ENCODE data around the gene TCTN3. TPM values are rescaled to one million over a fixed set of nuclear protein-coding genes. Genes with fewer than 3 reads are reported as not detected.
A peak's percentile ranks its signal among the peaks of the same experiment; 100 is the strongest.

The TCTN3 gene
- polyA plus RNA-seq, 1 of the 3 experiments (the other 2 are of a cell fraction): 39.5 TPM

- Histone ChIP-seq H2AFZ (ENCODE audit: low read depth) (no peak overlapping the region), H3K9me3 (no peaks in the 10 kb centered on the region), H3K9ac (no peak overlapping the region), H3K79me2 (ENCODE audit: insufficient read depth) (peaks cover 13% of the 10 kb centered on the region), H3K9me2 (no peaks in the 10 kb centered on the region), H3K4me1 (ENCODE audit: control insufficient read depth in 1 of 2, insufficient read depth in 2 of 2, low read depth in 1 of 2, low read length in 1 of 2) (peaks cover 0 to 7% of the 10 kb centered on the region in 2 experiments; a peak in 1 of 4 replicates), H4K20me1 (ENCODE audit: insufficient read depth) (no peaks in the 10 kb centered on the region), H3F3A (replicated peaks; ENCODE audit: insufficient read depth) (no peaks in the 10 kb centered on the region), H3K27me3 (ENCODE audit: insufficient read depth) (no peaks in the 10 kb centered on the region; the same call in 1 of the 2 replicates), H3K4me2 (no peak overlapping the region), H3K36me3 (replicated peaks in 1 of 2; ENCODE audit: control insufficient read depth in 1 of 2, insufficient read depth in 2 of 2, low read length in 1 of 2) (peaks cover 0 to under 1% of the 10 kb centered on the region in 2 experiments), H3K4me3 (ENCODE audit: low read depth in 2 of 2, low read length in 1 of 2) (no peak overlapping the region), H3K27ac (ENCODE audit: low read depth in 2 of 2, low read length in 1 of 2) (no peak overlapping the region)
- TF ChIP-seq JUND (IDR thresholded peaks at IDR 0.05) (no peak), RXRA (IDR thresholded peaks at IDR 0.05; ENCODE audit: borderline replicate concordance, low read depth) (no peak), POLR2AphosphoS5 (IDR thresholded peaks at IDR 0.05; ENCODE audit: low read depth, low read length) (no peak)
- DNase-seq: no peak
- CTCF ChIA-PET: no interaction called here
- 34% methylated on average over 3 of the region's 3 CpGs for WGBS (ENCODE audit: low lambda C conversion rate)
- POLR2A ChIA-PET: no interaction called here
These were observed 3.7 kb upstream of the TCTN3 start for GRCh38 chr10:95697429-95697828.

DNA sequence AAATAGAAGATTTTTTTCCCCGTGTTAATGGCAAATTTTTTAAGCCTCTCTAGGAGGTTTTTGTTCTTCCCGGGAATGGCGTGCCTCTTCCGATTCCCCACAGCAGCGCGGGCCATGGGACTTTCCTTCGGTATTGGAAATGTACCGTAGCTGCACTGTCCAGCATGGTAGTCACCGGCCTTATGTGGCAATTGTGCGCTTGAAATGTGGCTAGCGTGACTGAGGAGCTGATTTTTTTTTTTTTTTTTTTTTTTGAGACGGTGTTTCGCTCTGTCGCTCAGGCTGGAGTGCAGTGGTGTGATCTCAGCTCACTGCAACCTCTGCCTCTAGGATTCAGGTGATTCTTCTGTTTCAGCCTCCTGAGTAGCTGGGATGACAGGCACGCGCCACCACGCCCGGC lies 938 bp upstream of the TCTN3 start:
- H4K20me1 ChIP-seq (ENCODE audit: insufficient read depth): no peaks in the 10 kb centered on the region; the same call in 1 of the 2 replicates
- 91% methylated on average over 18 of the region's 18 CpGs for WGBS (ENCODE audit: low lambda C conversion rate)
- CTCF ChIA-PET: interaction anchor here (0.6 to 4.4 kb wide), 28 partner anchors 8 to 1360 kb away, joined by 3 to 50 read pairs (median 4); no protein-coding TSS in a partner anchor
- H3K9me2 ChIP-seq: no peaks in the 10 kb centered on the region
- no peaks in the 10 kb centered on the region for H3K9me3 ChIP-seq
- no peak overlapping the region for H3K27ac ChIP-seq (ENCODE audit: low read depth in 2 of 2, low read length in 1 of 2)
- H3K36me3 ChIP-seq (replicated peaks in 1 of 2; ENCODE audit: control insufficient read depth in 1 of 2, insufficient read depth in 2 of 2, low read length in 1 of 2): peaks cover 8 to 10% of the 10 kb centered on the region in 2 experiments
- no peak overlapping the region for H3K4me3 ChIP-seq (ENCODE audit: low read depth in 2 of 2, low read length in 1 of 2)
- H2AFZ ChIP-seq (ENCODE audit: low read depth): peak overlapping the region; percentile 64; the same call in 1 of the 2 replicates
- POLR2A ChIA-PET: no interaction called here
- H3K4me1 ChIP-seq (ENCODE audit: control insufficient read depth in 1 of 2, insufficient read depth in 2 of 2, low read depth in 1 of 2, low read length in 1 of 2): peaks cover 5 to 7% of the 10 kb centered on the region in 2 experiments; a peak in 2 of 4 replicates
- no peak for DNase-seq
- H3K27me3 ChIP-seq (ENCODE audit: insufficient read depth): no peaks in the 10 kb centered on the region; the same call in 1 of the 2 replicates
- H3K79me2 ChIP-seq (ENCODE audit: insufficient read depth): peaks cover 33% of the 10 kb centered on the region
- H3K9ac ChIP-seq: no peak overlapping the region
- no peak overlapping the region for H3K4me2 ChIP-seq
- H3F3A ChIP-seq (replicated peaks; ENCODE audit: insufficient read depth): no peaks in the 10 kb centered on the region
- no peak for TF ChIP-seq RXRA (IDR thresholded peaks at IDR 0.05; ENCODE audit: borderline replicate concordance, low read depth)
- no peak for TF ChIP-seq POLR2AphosphoS5 (IDR thresholded peaks at IDR 0.05; ENCODE audit: low read depth, low read length)
- TF ChIP-seq ZBTB33 (IDR thresholded peaks at IDR 0.05; ENCODE audit: borderline replicate concordance, low read depth): no peak
- TF ChIP-seq EZH2phosphoT487 (IDR thresholded peaks at IDR 0.05; ENCODE audit: borderline replicate concordance, low read depth): no peak
- TF ChIP-seq, protein P1, sequence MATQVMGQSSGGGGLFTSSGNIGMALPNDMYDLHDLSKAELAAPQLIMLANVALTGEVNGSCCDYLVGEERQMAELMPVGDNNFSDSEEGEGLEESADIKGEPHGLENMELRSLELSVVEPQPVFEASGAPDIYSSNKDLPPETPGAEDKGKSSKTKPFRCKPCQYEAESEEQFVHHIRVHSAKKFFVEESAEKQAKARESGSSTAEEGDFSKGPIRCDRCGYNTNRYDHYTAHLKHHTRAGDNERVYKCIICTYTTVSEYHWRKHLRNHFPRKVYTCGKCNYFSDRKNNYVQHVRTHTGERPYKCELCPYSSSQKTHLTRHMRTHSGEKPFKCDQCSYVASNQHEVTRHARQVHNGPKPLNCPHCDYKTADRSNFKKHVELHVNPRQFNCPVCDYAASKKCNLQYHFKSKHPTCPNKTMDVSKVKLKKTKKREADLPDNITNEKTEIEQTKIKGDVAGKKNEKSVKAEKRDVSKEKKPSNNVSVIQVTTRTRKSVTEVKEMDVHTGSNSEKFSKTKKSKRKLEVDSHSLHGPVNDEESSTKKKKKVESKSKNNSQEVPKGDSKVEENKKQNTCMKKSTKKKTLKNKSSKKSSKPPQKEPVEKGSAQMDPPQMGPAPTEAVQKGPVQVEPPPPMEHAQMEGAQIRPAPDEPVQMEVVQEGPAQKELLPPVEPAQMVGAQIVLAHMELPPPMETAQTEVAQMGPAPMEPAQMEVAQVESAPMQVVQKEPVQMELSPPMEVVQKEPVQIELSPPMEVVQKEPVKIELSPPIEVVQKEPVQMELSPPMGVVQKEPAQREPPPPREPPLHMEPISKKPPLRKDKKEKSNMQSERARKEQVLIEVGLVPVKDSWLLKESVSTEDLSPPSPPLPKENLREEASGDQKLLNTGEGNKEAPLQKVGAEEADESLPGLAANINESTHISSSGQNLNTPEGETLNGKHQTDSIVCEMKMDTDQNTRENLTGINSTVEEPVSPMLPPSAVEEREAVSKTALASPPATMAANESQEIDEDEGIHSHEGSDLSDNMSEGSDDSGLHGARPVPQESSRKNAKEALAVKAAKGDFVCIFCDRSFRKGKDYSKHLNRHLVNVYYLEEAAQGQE (IDR thresholded peaks at IDR 0.05; ENCODE audit: low read depth, low read length): no peak
- no peak for TF ChIP-seq FOXM1 (IDR thresholded peaks at IDR 0.05; ENCODE audit: low read depth)
